HL-60 (cell line): ENCODE results near the gene TRAPPC14.

Experiments
- DNase-seq, 2 experiments: peaks; one replicate each; pipeline ENCODE4 v3.0.0-alpha.2; 2010 to 2020; ENCODE audit warnings: low read depth in 1 of 2, low spot score in 1 of 2
- H3K27ac ChIP-seq: fragments of 250-450 bp; sonication (Bioruptor Pico); replicated peaks from 2 replicates; pipeline ENCODE4 v1.5.1; 2020; ENCODE audit warnings: mild to moderate bottlenecking, moderate library complexity
- H3K27me3 ChIP-seq: fragments of 250-450 bp; sonication (Bioruptor Pico); 2 replicates; pipeline ENCODE4 v1.5.1; 2021; ENCODE audit warnings: mild to moderate bottlenecking, moderate library complexity; ENCODE audit not compliant: insufficient read depth, poor library complexity, severe bottlenecking
- H3K4me3 ChIP-seq: replicated peaks from 2 replicates; pipeline ENCODE4 v1.5.1; 2011; ENCODE audit warnings: mild to moderate bottlenecking, control low read depth, low read length; ENCODE audit not compliant: insufficient read depth
- GABPA ChIP-seq: IDR thresholded peaks from 2 replicates; pipeline ENCODE4 v1.6.1; 2012; ENCODE audit warnings: low read depth
- POLR2AphosphoS5 ChIP-seq: IDR thresholded peaks from 2 replicates; pipeline ENCODE4 v1.6.1; 2012; ENCODE audit warnings: low read depth
- REST ChIP-seq: IDR thresholded peaks from 2 replicates; pipeline ENCODE4 v1.6.1; 2012; ENCODE audit warnings: low read depth; ENCODE audit not compliant: insufficient replicate concordance
- SPI1 ChIP-seq: IDR thresholded peaks from 2 replicates; pipeline ENCODE4 v1.6.1; 2012; ENCODE audit warnings: low read depth, mild to moderate bottlenecking, borderline replicate concordance
- TF ChIP-seq, protein P1 (sequence below): IDR thresholded peaks from one replicate; pipeline ENCODE4 v1.5.1; 2011; ENCODE audit warnings: low read length, control low read depth, inconsistent platforms; ENCODE audit not compliant: insufficient read depth

Gene TRAPPC14

DNA sequence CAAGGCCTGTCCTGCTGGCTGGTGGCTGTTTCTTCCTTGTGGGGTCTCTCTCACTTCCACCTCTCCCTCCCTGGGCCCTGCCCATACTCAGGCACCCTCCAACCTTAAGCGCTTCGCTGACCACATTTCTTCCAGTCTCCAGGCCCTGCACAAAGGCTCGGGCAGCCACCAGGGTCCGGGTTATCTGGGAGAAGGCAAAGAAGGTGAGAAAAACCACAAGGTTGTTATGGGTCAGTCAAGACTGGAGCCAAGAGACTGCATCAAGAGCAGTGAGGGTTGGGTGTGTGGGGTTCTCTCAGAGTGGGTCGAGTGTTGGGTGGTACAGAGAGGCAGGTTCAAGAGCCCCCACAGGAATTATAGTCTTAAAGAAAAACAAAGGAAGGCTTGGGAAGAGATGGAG lies 16.1 kb upstream of the TRAPPC14 start:
- TF ChIP-seq POLR2AphosphoS5, result no peak
- TF ChIP-seq, protein P1, sequence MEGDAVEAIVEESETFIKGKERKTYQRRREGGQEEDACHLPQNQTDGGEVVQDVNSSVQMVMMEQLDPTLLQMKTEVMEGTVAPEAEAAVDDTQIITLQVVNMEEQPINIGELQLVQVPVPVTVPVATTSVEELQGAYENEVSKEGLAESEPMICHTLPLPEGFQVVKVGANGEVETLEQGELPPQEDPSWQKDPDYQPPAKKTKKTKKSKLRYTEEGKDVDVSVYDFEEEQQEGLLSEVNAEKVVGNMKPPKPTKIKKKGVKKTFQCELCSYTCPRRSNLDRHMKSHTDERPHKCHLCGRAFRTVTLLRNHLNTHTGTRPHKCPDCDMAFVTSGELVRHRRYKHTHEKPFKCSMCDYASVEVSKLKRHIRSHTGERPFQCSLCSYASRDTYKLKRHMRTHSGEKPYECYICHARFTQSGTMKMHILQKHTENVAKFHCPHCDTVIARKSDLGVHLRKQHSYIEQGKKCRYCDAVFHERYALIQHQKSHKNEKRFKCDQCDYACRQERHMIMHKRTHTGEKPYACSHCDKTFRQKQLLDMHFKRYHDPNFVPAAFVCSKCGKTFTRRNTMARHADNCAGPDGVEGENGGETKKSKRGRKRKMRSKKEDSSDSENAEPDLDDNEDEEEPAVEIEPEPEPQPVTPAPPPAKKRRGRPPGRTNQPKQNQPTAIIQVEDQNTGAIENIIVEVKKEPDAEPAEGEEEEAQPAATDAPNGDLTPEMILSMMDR, result no peak
- TF ChIP-seq SPI1, result no peak
- no peak for TF ChIP-seq REST
- no peak for TF ChIP-seq GABPA
- no peak overlapping the region for H3K27ac ChIP-seq
- DNase-seq, result no peak
- H3K4me3 ChIP-seq, result no peak overlapping the region
- peaks cover 8% of the 10 kb centered on the region for H3K27me3 ChIP-seq

DNA sequence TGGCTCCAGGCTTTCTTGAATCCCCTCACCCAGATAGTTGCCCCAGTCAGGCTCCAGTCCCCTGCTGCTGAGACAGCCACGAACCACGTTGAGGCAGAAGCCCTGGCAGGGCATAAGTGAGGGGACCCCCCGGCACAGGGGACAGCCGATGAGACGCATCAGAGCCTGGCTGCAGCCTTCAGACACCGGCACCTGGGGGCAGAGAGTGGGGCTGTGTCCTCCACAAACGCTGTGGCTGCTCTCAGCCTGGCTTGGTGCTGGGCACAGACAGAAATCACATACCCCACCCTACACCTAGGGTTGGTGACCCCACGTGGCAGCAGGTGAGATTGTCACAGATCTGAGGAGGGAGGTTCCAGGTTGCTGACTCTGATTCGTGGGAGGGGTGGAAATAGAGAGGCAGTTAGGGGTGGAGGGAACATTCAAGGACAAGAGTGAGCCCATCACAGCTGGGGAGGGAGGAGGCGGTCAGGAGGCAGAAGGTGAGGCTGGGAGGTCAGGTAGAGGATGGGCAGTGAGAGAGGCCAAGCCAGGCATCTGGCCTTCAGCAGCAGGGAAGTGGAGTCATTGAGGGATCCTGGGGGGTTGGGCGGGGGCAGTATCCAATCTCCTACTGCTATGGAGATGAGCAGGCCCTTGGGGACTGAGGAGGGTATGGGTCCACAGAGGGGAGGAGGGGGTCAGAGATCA lies 15.4 kb upstream of the TRAPPC14 start:
- no peak for DNase-seq
- no peak for TF ChIP-seq SPI1
- Histone ChIP-seq H3K4me3 (no peak overlapping the region), H3K27me3 (peaks cover 8% of the 10 kb centered on the region), H3K27ac (no peak overlapping the region)

DNA sequence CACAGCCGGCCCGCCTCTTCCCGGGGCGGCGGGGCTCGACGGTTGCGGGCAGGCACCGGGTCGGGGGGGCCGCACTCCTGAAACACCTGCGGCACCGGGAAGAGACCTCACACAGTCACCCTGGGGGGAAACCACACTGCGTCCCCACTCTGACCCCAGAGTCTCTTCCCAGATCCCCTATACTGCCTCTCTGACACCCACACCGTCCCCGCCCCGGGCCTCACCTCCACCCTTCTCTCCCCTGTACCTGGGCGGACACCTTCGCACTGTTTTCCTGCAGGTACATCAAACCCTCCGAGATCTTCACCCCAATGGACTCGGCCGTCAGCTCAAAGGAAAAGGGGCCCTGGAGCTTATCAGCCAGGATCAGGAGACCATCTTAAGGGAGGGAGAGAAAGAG lies 13.3 kb upstream of the TRAPPC14 start:
- H3K4me3 ChIP-seq, result no peak overlapping the region
- TF ChIP-seq, protein P1, result no peak
- TF ChIP-seq POLR2AphosphoS5, result no peak
- TF ChIP-seq SPI1, result no peak
- TF ChIP-seq REST, result no peak
- no peak for TF ChIP-seq GABPA
- DNase-seq, result no peak

DNA sequence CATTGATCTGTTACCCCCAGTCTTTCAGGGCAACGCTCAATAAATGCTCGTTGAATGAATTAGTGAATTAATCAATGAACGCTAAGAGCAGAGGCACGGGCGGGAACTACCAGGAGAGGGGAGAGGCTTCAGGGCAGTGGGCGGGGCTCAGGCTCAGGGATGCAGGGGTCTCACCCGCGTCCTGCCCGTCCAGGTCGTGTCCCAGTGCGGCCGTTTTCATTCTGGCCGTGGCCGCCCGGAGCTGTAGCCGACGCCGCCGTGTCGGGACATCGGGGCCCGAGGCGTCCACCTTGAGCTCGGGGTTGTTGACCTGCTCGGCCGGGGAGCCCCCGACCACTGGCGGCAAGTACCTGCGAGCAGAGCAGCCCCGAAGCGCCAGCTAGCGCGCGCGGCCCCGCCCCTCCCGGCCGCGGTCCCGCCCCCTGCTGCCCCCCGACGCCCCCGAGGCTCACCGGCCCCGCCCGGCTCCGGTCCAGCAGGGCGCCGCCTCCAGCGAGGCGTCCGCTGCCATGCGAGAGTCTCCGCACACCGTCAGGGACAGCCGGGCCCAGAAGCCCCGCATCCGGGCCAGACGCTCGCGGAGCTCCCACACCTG lies 12.7 kb upstream of the TRAPPC14 start:
- no peak for DNase-seq
- TF ChIP-seq GABPA, result no peak
- H3K27ac ChIP-seq, result no peak overlapping the region
- H3K27me3 ChIP-seq, result peaks cover 25% of the 10 kb centered on the region
- no peak overlapping the region for H3K4me3 ChIP-seq

More for the DNA sequence above, 13.3 kb upstream of the TRAPPC14 start:
- Histone ChIP-seq H3K27me3 (peaks cover 22% of the 10 kb centered on the region), H3K27ac (no peak overlapping the region)
